Measurements from ENCODE around the gene VAV1.
"Not testable (repeated sequence)": the region's sequence is repeated elsewhere in the genome, so short reads cannot be mapped to it uniquely, and the experiment has no call there.

VAV1 gene

GRCh38 chr19:6737284-6737872, 35.1 kb upstream of the VAV1 start, which contains the start of gene GPR108:
GPR108 (minus strand) TSS chr19:6737580; CDS start chr19:6737576, 4 bp downstream.
- DNase-seq (ENCODE audit: low spot score): peak; percentile 11

GRCh38 chr19:6737873-6738786, 34.4 kb upstream of the VAV1 start:
- peak; percentile 99 for DNase-seq (ENCODE audit: low spot score)

GRCh38 chr19:6738787-6739389, 33.6 kb upstream of the VAV1 start:
- no peak for DNase-seq (ENCODE audit: low spot score)

- peak; percentile 87 for DNase-seq (ENCODE audit: low spot score)
Measured at GRCh38 chr19:6739390-6739882, 33.1 kb upstream of the VAV1 start, which contains the start of gene TRIP10. TRIP10 (plus strand) TSS chr19:6739680; CDS start chr19:6739762, 82 bp downstream.

- no peak for DNase-seq (ENCODE audit: low spot score)
Measured at GRCh38 chr19:6739883-6740588, 32.5 kb upstream of the VAV1 start.

GRCh38 chr19:6740589-6741343, 31.7 kb upstream of the VAV1 start:
- no peak for DNase-seq (ENCODE audit: low spot score)

GRCh38 chr19:6743066-6743465, 29.4 kb upstream of the VAV1 start:
- no peak for DNase-seq (ENCODE audit: low spot score)

GRCh38 chr19:6743714-6744380, 28.7 kb upstream of the VAV1 start:
- DNase-seq (ENCODE audit: low spot score): no peak

GRCh38 chr19:6744381-6745301, 27.9 kb upstream of the VAV1 start:
- DNase-seq (ENCODE audit: low spot score): no peak

- DNase-seq (ENCODE audit: low spot score): no peak
Measured at GRCh38 chr19:6745965-6746364, 26.5 kb upstream of the VAV1 start.

- not testable (repeated sequence) for DNase-seq (ENCODE audit: low spot score)
Measured at GRCh38 chr19:6748543-6748942, 24.0 kb upstream of the VAV1 start.

- no peak for DNase-seq (ENCODE audit: low spot score)
Measured at GRCh38 chr19:6750062-6750461, 22.4 kb upstream of the VAV1 start.

- no peak for DNase-seq (ENCODE audit: low spot score)
Measured at GRCh38 chr19:6751189-6751588, 21.3 kb upstream of the VAV1 start.

GRCh38 chr19:6752256-6753177, 20.0 kb upstream of the VAV1 start:
- no peak for DNase-seq (ENCODE audit: low spot score)

- peak; percentile 88 for DNase-seq (ENCODE audit: low spot score)
Measured at GRCh38 chr19:6753178-6754031, 19.1 kb upstream of the VAV1 start.

GRCh38 chr19:6754136-6754535, 18.4 kb upstream of the VAV1 start:
- no peak for DNase-seq (ENCODE audit: low spot score)

- DNase-seq (ENCODE audit: low spot score): no peak
Measured at GRCh38 chr19:6754653-6755463, 17.6 kb upstream of the VAV1 start.

Data from hematopoietic multipotent progenitor cell treated with erythropoietin and hydrocortisone succinate and interleukin-3 and kit ligand, for 15 days (in vitro differentiated cells).